GM12875 (cell line): Measurements from ENCODE around the gene TBCE.
"Not testable (repeated sequence)": the region's sequence is repeated elsewhere in the genome, so short reads cannot be mapped to it uniquely, and the experiment has no call there.

Source experiments
- H3K4me3 ChIP-seq: one replicate; pipeline ENCODE4 v1.5.1; 2011; ENCODE audit warnings: low read depth, low read length, control low read depth
- TF ChIP-seq, protein P1 (sequence below): IDR thresholded peaks from 2 replicates; pipeline ENCODE4 v1.5.1; 2011; ENCODE audit warnings: low read depth, mild to moderate bottlenecking, control low read depth, inconsistent platforms, low read length, moderate library complexity, borderline replicate concordance; ENCODE audit not compliant: insufficient read depth

The TBCE gene

DNA sequence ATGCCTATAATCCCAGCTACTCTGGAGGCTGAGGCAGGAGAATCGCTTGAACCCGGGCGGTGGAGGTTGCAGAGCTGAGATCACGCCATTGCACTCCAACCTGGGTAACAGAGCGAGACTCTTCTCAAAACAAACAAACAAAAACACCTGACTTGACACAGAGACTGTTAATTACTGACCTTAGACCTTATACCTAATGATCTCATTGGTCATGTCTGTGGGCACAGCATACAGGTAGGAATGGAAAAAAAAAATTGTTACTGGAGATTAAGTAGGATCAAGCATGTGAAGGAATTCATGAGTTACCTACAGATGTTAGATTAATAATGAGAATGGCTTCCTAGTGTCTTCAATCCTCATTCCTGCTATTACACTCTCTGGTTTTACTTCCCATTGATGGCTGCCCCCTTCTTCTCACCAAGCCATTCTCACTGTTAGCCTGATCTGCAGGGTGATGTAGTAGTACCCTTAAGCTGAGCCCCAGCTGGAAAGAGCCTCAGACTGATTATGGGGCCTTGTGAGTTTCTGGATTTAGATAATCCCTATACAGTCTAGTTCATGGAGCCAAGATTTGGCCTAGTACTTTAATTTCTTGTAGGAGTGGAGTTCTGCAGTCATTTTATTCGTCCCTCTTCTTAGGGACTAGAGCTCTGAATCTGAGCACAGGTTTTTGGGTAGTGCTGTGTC, 8.8 kb downstream of the TBCE start:
- TF ChIP-seq, protein P1, sequence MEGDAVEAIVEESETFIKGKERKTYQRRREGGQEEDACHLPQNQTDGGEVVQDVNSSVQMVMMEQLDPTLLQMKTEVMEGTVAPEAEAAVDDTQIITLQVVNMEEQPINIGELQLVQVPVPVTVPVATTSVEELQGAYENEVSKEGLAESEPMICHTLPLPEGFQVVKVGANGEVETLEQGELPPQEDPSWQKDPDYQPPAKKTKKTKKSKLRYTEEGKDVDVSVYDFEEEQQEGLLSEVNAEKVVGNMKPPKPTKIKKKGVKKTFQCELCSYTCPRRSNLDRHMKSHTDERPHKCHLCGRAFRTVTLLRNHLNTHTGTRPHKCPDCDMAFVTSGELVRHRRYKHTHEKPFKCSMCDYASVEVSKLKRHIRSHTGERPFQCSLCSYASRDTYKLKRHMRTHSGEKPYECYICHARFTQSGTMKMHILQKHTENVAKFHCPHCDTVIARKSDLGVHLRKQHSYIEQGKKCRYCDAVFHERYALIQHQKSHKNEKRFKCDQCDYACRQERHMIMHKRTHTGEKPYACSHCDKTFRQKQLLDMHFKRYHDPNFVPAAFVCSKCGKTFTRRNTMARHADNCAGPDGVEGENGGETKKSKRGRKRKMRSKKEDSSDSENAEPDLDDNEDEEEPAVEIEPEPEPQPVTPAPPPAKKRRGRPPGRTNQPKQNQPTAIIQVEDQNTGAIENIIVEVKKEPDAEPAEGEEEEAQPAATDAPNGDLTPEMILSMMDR: no peak
- no peak overlapping the region for H3K4me3 ChIP-seq

DNA sequence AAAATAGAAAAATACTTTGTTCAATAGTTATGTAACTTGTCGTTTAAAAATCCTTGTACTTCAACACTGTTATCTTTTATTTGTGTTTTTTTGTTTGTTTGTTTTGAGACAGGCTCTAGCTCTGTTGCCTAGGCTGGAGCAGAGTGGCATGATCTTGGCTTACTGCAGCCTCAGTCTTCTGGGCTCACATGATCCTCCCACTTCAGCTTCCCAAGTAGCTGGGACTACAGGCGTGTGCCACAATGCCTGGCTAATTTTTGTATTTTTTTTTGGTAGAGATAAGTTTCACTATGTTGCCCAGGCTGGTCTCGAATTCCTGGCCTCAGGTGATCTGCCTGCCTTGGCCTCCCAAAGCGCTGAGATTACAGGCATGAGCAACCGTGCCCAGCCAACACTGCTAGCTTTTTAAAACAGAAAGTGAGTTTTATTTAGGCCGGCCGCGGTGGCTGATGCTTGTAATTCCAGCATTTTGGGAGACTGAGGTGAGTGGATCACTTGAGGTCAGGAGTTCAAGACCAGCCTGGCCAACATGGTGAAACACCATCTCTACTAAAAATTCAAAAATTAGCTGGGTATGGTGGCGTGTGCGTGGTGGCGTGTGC, 11.0 kb downstream of the TBCE start:
- not testable (repeated sequence) for H3K4me3 ChIP-seq

DNA sequence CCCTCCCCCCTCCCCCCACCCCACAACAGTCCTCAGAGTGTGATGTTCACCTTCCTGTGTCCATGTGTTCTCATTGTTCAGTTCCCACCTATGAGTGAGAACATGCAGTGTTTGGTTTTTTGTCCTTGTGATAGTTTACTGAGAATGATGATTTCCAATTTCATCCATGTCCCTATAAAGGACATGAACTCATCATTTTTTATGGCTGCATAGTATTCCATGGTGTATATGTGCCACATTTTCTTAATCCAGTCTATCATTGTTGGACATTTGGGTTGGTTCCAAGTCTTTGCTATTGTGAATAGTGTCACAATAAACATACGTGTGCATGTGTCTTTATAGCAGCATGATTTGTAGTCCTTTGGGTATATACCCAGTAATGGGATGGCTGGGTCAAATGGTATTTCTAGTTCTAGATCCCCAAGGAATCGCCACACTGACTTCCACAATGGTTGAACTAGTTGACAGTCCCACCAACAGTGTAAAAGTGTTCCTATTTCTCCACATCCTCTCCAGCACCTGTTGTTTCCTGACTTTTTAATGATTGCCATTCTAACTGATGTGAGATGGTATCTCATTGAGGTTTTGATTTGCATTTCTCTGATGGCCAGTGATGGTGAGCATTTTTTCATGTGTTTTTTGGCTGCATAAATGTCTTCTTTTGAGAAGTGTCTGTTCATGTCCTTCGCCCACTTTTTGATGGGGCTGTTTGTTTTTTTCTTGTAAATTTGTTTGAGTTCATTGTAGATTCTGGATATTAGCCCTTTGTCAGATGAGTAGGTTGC, 14.9 kb downstream of the TBCE start:
- not testable (repeated sequence) for H3K4me3 ChIP-seq

DNA sequence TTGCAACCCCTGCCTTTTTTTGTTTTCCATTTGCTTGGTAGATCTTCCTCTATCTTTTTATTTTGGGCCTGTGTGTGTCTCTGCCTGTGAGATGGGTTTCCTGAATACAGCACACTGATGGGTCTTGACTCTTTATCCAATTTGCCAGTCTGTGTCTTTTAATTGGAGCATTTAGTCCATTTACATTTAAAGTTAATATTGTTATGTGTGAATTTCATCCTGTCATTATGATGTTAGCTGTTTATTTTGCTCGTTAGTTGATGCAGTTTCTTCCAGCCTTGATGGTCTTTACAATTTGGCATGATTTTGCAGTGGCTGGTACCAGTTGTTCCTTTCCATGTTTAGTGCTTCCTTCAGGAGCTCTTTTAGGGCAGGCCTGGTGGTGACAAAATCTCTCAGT, 18.4 kb downstream of the TBCE start:
- not testable (repeated sequence) for H3K4me3 ChIP-seq

DNA sequence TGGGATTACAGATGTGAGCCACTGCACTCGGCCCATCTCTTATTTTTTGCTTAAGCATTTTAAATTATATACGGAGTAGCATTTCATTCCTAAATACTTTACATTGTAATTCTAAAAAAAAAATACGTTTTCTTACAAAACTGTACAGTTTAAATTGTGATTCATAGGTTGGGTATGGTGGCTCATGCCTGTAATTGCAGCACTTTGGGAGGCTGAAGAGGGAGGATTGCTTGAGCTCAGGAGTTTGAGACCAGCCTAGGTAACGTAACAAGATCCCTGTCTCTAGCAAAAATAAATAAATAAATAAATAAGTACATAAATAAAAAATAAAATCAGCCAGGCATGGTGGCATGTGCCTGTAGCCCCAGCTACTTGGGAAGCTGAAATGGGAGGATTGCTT, 24.6 kb downstream of the TBCE start:
- H3K4me3 ChIP-seq: no peak overlapping the region
- TF ChIP-seq, protein P1: no peak

DNA sequence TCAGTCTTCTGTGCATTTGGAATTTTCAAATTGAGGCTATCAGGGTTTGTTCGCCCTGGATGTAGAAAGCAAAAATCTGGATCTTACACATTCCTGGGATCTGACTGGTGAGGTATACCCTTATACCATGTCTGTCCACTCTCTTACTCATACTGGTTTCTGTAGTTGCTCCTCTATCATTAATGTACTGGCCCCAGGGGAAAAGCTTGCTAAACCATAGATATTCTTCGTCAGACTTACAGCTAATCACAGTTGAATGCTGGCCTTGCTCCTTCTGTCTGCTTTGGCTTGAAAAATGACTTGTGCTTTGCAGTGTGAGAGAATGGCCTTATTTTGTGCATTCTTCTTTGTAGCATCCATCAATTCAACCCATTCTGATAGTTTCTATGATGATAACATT, 30.5 kb downstream of the TBCE start:
- no peak overlapping the region for H3K4me3 ChIP-seq
- TF ChIP-seq, protein P1: no peak

DNA sequence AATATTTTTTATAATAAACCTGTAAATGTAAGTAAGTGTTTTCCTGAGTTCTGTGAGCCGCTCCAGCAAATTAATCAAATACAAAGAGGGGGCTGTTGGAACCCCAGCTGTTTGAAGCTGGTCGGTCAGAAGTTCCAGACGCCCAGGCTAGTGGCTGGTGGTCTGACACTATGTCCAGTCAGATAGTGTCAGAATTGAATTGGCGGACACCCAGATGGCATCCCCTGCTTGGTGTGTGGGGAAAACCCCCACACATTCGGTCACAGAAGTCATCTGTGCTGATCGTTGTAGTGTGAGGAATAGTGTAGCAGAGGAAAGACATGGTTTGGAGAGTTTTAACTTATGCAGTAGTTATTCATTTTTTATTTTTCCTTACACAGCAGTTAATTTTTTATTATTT, 32.4 kb downstream of the TBCE start:
- H3K4me3 ChIP-seq: no peak overlapping the region
- TF ChIP-seq, protein P1: no peak

DNA sequence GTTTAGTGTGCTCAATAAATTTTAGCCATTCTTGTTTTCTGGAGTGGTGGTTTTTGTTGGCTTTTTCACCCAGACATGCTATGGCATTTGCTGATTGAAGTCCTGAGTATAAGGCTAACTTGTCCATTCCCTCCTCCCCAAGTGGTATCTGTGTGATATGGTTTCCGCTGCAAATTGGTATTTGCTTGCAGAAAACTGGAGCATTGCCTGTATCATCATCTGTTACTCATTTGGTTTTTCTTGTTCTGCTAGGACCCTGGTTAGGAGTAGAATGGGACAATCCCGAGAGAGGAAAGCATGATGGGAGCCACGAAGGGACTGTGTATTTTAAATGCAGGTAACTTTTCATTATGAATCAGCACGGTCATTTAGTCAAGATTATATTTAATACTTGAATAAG, 34.0 kb downstream of the TBCE start:
- TF ChIP-seq, protein P1: no peak
- H3K4me3 ChIP-seq: no peak overlapping the region
